Bronchial epithelial cell (primary cell): ENCODE data around the gene STN1. TPM values are rescaled to one million over a fixed set of nuclear protein-coding genes. Genes with fewer than 3 reads are reported as not detected.
A peak's percentile ranks its signal among the peaks of the same experiment; 100 is the strongest.
"Not testable (repeated sequence)": the region's sequence is repeated elsewhere in the genome, so short reads cannot be mapped to it uniquely, and the experiment has no call there.

ENCODE experiments used
- DNase-seq: peaks from one replicate; pipeline ENCODE4 v3.0.0-alpha.2; 2010; ENCODE audit warnings: low read depth
- FAIRE-seq: peaks from 2 replicates; lab custom pipeline; 2011; peaks lifted over from hg19 to GRCh38; lab: Jason Lieb, UNC
- H3K27me3 ChIP-seq: 2 replicates; pipeline ENCODE4 v1.5.1; 2011; ENCODE audit warnings: low read length; ENCODE audit not compliant: control insufficient read depth, insufficient read depth
- H3K36me3 ChIP-seq: 2 replicates; pipeline ENCODE4 v1.5.1; 2011; ENCODE audit warnings: low read length; ENCODE audit not compliant: control insufficient read depth, insufficient read depth
- H3K4me3 ChIP-seq: 2 replicates; pipeline ENCODE4 v1.5.1; 2011; ENCODE audit warnings: mild to moderate bottlenecking, low read depth, low read length, control low read depth
- CTCF ChIP-seq: IDR thresholded peaks from 2 replicates; pipeline ENCODE4 v1.5.1; 2011; ENCODE audit warnings: mild to moderate bottlenecking, moderate library complexity, low read length, control low read depth, inconsistent platforms; ENCODE audit not compliant: insufficient read depth, severe bottlenecking
- total RNA-seq: library from RNA; depleted of rRNA; stranded (reverse); fragments of >200 nt; gene quantifications from 2 replicates; pipeline ENCODE4 v1.2.1, GENCODE V29; 2014

The STN1 gene
- total RNA-seq, 1 donor from 2014 or later, result 67.7 TPM

- DNase-seq, result peak; percentile 91
Measured at GRCh38 chr10:103849880-103850571, 68.0 kb downstream of the STN1 start.

GRCh38 chr10:103849212-103849877, 68.6 kb downstream of the STN1 start:
- DNase-seq, result no peak
- Histone ChIP-seq H3K4me3 (no peak overlapping the region), H3K36me3 (peaks cover 18% of the 10 kb centered on the region), H3K27me3 (no peaks in the 10 kb centered on the region)
- TF ChIP-seq CTCF, result no peak
- peak; percentile 23 for FAIRE-seq

More at GRCh38 chr10:103849880-103850571, 68.0 kb downstream of the STN1 start:
- FAIRE-seq, result no peak
- no peak for TF ChIP-seq CTCF
- Histone ChIP-seq H3K36me3 (peaks cover 16% of the 10 kb centered on the region), H3K27me3 (no peaks in the 10 kb centered on the region), H3K4me3 (no peak overlapping the region)

GRCh38 chr10:103847909-103848468, 70.0 kb downstream of the STN1 start:
- H3K27me3 ChIP-seq, result no peaks in the 10 kb centered on the region
- peaks cover 18% of the 10 kb centered on the region for H3K36me3 ChIP-seq
- no peak overlapping the region for H3K4me3 ChIP-seq
- no peak for DNase-seq
- peak; percentile 30 for TF ChIP-seq CTCF
- no peak for FAIRE-seq

DNA sequence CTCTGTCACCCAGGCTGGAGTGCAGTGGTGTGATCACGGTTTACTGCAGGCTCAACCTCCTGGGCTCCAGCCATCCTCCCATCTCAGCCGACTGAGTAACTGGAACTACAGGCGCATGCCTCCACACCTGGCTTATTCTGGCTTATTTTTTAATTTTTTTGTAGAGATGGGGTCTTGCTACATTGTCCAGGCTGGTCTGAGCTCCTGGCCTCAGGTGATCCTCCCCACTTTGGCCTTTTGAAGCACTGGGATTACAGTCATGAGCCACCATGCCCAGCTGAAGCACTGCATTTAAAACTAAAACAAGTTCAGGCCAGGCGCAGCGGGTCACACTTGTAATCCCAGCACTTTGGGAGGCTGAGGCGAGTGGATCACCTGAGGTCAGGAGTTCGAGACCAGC, 70.6 kb downstream of the STN1 start:
- H3K4me3 ChIP-seq, result no peak overlapping the region
- FAIRE-seq (no peak), DNase-seq (no peak)
- TF ChIP-seq CTCF, result no peak
- H3K36me3 ChIP-seq, result peaks cover 18% of the 10 kb centered on the region
- H3K27me3 ChIP-seq, result no peaks in the 10 kb centered on the region

DNA sequence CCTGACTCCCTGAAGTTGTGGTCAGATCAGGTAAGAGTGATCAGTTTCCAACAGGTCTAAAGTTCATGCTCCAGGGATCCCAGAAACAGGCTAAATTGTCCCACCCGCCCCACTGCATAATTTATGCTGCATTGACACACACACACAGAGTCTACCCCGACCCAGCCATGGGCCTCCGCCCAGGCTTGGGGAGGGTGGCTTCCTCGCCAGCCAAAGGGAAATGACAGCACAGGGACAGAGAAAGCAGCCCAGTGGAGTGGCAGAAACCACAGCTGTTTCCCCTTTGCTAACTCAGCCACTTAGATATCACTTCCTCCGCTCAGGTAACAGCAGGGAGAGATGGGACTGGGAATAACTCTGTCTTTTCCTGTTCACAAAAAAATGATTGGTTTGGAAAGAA, 72.0 kb downstream of the STN1 start:
- no peak for TF ChIP-seq CTCF
- peaks cover 16% of the 10 kb centered on the region for H3K36me3 ChIP-seq
- no peaks in the 10 kb centered on the region for H3K27me3 ChIP-seq
- H3K4me3 ChIP-seq, result no peak overlapping the region
- DNase-seq (no peak), FAIRE-seq (no peak)

- not testable (repeated sequence) for DNase-seq, H3K27me3 ChIP-seq, H3K4me3 ChIP-seq, FAIRE-seq
- peaks cover 13% of the 10 kb centered on the region for H3K36me3 ChIP-seq
Measured at GRCh38 chr10:103845346-103845745, 72.6 kb downstream of the STN1 start.
